GM21576 (cell line): ENCODE data around the gene RNGTT.
"Not testable (repeated sequence)": the region's sequence is repeated elsewhere in the genome, so short reads cannot be mapped to it uniquely, and the experiment has no call there.

ENCODE experiments used
- ATAC-seq: cut with Tn5 transposase; IDR thresholded peaks from one replicate; pipeline ENCODE4 v1.9.1; 2021; ENCODE audit warnings: mild to moderate bottlenecking, moderate library complexity; ENCODE audit not compliant: unreplicated experiment

RNGTT gene

DNA sequence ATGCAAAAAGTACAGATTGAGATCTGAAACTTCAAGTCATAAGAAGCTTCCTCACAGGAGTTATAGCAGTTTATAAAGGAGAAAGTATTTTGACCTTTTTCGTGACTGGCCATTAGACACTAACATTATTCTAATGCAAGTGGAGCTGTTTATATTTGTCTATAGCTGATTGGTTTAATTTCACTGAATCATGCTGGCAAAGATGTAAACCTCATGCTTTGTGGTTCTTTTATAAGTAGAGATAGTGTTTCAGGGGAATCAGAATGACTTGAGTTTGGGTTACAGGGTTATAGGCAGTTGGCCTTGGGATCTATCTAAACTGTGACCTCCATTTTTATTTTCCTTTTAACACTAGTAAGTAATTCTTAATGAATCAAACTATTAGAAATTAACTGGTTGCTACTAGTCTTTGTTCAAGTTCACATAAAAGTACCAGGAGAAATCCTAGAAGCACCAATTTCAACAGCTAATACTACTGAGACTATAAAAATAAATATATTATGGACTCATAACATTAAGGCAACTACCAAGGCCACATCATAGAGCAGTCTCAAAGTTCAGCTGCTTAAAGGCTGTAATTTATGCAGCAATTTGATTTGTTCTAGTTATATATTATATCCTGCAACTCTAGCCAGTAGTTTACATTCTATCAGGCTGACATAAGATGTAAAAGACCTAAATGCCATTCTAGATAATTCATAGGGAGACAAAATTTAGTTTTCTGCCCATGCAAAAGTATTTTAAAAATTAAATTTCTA lies 94.0 kb downstream of the RNGTT start:
- ATAC-seq: no peak

DNA sequence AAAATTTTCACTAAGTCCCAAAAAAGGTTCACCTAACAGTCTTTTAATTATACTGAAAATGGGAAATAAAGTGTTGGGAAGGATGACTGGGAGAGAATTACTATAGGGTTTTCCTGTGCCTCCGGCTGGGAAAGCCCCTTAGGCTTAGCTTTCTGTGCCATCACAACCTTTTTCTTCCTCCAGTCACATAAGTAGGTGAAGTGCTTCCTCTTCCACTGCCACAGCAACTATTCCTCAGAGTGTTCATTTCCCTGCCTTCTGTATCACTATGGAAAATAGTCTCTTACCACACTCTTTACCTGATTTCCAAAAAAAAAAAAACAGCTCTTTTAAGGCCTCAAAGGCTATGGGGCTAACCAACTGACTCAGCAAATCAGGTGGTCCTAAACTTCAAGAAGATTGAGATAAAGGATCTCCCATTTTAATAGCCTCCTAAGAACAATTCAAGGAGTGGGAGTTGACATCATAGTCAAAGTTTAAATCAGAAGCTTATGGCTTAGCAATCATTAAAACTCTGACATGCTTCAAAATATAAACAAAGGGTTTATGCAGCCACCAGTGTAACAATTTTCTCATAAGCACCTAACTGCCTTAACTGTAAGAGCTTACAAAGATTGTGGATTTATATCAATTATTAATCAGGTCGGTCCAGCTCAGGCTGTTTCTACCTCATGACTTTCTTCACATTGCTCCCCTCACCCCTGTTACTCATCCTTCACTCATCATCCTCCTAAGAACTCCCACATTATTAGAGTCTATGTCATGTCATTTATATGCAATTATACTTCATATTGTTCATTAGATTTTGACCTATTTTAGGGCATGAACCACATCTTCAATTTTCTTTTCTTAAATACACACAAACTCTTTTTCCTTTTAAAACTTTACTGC lies 95.3 kb downstream of the RNGTT start:
- no peak for ATAC-seq

DNA sequence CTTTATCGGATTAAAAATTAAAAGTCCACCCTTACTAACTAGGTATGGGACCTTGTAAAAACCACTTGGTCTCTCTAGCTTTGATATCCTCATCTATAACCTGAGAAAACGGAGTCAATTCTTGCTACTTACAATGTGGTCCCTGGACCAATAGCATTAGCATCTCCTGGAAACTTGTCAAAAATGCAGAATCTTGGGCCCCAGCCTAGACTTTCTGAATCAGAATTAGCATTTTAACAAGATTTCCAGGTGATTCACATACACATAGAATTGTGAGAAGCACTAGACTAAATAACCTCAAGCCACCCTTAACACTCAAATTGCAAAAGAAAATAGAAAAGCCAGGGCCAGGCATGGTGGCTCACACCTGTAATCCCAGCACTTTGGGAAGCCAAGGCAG lies 96.6 kb downstream of the RNGTT start:
- ATAC-seq: no peak

DNA sequence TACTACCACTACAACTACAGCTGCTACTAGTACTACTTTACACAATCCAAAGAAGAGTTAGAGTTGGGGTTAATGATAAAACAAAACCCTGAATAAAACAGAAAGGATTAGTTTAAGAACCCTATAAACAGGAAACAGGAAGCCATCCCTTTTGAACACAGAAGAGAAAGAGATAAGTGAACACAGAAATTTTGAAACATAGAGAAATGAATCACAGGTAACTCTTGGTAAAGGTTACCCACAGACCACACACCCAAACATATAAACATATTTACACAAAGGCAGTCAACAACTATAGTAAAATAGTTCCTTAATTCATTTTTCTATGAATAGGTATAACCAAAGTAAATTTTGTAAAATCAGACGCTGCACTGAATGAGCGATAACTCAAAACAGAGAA lies 98.1 kb downstream of the RNGTT start:
- ATAC-seq: no peak

DNA sequence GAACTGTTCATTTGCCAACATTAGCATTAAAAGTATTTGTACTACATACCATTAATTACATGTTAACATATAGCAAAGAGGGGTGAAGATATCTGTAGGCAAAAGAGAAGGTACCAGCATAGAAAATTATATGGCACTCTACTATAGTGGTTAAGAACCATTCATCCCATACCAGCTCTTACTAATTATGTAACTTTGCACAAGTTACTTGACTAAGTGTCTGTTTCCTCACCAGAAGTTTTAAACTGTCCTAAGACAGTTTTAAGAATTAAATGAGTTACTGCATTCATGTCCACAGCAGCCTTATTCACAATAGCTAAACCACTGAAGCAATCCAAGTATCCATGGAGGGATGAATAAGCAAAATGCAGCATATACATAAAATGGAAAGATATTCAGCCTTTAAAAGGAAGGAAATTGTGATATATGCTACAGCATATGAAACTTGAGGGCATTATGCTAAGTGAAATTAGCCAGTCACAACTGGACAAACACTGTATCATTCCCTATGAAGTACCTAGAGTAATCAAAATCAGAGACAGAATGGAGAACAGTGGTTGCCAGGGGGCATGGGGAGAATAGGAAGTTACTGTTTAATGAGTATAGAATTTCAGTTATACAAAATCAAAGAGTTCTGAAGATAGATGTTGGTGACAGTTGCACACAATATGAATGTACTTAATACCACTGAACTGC lies 98.9 kb downstream of the RNGTT start:
- ATAC-seq: no peak

DNA sequence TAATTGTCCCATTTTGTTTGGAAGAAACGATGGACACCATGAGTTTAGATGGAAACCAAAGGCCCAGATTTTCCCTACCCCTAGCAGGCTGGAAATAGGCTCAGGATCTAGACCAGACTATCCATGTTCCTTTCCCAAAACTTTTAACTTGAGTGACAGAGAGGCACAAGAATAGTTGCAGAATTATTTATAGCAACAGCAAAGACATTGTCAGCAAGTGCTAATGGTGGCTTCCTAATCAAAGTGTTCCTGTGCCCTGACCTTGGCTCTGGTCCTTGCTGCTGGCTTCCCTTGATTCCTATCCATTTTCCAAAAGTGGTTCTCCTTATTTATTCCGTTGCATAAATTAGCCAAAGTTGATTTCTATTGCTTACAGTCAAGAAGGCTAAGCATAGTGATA lies 103.1 kb downstream of the RNGTT start:
- ATAC-seq: no peak

DNA sequence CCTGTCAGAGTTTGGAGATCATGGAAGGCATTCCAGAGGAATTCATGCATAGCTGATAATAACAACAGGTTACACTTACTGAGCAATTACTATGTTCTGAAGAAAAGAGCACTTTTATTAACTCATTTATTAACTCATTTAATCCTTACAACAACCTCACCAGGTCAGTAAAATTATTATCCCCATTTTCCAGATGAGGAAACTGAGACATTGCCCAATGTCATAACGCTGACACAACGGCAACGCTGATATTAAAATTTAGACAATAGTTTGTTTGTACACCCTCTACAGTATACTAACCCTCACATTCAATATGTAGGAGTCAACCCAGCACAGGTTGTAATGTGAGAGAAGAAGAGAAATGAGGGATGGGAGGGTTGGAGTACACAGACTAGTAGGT lies 105.0 kb downstream of the RNGTT start:
- no peak for ATAC-seq

DNA sequence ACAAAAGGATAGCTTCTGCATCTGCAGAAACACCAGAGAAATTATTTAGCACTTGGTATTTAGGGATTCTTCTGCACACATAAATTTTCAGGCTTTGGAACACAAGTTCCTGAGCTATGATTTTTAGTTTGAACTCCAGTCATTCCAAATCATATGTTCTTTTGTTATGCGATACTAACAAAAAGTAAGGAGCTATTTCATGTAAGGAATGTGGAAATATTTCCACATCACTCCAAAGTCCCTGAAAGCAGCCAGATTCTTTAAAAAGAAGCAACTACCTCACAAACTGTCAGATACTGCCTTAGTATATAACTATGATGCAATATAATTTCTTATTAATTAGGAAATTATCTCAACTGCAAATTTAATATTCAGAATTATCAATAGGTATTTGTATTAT lies 106.9 kb downstream of the RNGTT start:
- no peak for ATAC-seq

DNA sequence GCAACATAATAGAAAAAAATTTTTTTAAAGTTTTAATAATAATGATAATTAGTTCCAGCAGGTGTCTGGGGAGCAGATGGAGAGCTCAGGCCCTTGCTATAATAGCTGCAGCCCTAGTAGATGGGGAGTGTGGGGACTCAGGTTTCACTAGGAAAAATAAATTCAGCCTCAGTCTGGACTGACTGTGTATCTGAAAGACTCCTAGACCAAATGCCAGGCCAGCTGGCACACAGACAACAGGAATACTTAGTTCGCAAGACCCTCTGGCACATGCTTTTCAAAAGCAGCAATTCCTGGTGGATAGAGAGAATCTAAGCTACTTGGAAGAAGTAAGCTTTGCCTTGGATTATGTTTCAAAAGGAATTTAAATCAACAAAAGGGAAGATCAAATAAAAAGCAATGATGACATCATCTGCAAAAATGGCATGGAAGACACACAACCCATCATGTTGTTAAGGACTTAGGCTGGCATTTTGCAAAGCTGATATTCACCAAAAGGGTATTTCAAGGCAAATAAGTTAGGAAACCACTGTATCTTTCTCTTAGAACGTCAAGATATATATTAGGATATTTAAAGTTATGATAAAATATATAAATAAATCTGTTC lies 107.8 kb downstream of the RNGTT start:
- ATAC-seq: no peak

DNA sequence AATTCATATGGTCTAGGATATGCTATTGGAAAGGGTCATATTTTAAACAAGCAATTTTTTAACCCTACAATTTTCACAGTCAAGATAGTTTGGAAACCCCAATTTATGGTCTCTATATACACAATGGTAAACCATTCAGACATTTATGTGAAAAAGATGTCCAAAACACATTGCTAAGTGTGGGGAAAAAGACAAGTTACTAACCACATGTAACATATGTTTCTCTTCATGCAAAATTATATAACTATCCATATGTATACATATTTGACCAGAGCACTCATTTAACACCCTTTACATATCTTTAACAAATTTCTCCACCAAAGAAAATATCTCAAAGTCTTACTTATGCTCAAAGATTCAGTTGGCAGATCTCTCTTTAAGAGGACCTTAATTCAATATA lies 110.6 kb downstream of the RNGTT start:
- no peak for ATAC-seq

DNA sequence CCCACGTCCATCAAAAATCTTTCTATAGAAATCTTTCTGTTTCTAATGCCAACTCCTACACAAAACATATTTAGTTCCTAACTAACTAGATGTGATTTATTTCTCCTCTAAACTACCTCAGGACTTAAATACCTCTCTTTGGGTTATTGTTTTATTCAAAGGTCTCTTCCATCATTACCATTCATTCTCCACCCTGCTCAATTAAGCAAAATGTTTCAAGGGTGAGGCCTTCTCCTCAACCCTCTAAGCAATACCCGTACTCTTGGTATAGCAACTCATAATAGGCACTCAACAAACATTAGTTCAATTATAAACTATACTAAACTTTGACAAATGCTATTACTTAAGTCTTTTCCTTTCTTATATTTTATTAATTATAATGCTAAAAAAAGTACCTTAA lies 111.4 kb downstream of the RNGTT start:
- no peak for ATAC-seq

DNA sequence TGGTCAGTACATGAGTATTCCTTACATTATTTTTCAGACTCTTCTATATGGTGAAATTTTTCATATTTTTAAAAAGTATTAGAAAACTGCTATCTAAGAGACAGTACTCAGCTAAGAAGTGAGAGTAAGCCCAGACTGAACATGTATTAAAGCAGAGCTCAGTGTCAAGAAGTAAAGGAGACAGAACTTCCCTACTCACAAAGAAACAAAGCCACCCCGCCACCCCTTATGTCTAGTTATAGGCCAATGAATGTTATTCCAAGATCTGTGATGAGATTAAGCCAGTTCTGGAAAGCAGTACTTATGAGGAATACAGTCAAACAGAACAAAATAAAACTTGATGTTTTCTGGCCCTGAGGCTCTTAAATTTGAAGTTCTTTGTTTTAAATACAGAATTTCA lies 114.5 kb downstream of the RNGTT start:
- no peak for ATAC-seq

DNA sequence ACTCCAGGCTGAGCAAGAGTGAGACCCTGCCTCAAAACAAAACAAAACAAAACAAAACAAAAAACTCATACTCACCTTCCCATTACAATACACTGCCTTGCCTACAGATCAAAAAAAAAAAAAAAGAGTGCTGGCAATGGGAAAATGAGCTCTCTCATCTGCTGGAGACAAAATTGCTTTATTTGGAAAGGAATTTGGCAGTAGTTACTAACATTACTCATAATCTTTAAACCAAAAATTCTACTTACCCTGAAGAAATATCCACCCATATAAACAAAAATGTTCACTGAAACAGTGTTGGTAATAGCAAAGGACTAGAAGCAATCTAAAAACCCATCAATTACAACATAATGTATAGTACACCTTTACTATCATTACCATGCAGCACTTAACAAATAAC lies 120.4 kb downstream of the RNGTT start:
- ATAC-seq: no peak

DNA sequence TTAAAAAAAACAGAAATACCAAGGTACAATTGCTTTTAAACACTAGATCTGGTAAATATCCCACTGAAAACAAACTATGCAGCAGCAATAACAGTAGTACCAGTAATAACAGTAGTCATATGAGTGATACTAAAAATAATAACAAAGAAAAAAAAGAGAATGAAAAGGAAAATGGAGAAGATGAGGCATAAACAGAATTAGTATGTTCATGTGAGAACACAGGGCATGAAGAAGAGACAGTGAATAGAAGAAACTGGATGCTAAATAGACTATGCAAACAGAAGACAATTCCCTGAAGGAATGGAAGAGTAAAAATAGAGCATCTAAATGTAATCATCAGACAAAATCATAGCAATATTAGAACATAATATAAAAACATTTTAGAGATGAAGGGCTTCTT lies 121.1 kb downstream of the RNGTT start:
- ATAC-seq: no peak

DNA sequence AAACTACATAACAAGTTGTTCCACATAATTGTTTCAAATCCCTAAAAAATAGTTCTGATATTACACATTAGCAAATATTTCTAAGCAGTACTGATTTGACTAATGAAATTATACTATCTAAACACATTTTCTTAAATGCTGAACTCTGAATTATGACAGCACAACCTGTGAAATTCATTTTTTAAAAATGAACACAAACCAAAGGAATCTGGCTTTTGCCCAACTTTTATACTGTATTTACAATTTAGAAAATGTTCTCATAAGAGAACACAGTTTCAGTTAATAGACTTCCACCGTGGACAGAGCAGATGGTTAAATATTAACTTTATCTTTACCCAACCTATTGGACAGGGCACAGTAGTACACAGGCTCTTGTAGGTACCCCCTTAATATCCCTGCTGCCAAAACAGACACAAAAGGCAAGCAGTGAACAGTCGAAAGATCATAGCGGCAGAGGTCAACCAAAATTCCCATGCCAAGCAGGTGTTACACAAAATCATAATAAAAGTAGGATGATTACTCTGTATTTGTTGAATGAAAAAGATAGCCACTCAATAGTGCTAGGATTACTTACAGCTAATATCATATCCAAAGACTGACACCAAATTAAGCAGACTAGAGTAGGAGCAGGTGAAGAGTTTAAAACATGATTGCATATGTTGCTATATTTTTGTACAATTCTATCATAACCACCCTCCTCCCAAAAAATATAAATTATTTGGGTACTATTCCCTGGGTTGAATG lies 122.5 kb downstream of the RNGTT start:
- no peak for ATAC-seq

DNA sequence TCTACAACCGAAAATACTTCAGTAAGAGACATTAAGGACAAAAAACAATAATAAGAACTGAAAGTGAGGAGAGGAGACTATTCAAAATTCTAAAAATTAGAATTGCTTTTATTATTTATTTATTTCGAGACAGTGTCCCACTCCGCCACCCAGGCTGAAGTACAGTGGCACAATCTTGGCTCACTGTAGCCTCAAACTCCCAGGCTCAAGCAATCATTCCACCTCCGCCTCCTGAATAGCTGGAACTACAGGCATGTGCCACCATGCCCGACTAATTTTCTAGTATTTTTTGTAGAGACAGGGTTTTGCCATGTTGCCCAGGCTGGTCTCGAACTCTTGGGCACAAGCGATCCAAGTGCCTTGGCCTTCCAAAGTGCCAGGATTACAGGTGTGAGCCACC lies 123.1 kb downstream of the RNGTT start:
- no peak for ATAC-seq

DNA sequence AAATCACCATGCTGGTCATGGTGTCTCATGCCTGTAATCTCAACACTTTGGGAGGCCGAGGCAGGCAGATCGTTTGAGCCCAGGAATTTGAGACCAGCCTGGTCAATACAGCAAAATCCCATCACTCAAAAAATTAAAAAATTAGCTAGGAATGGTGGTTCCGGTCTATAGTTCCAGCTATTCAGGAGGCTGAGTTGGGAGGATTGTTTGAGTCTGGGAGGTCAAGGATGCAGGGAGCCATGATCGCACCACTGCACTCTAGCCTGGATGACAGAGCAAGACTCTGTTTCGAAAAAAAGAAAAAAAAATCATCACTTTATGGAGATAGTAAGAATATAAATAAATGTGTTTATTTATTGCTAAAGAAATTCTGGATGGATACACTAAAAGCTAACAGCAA lies 124.1 kb downstream of the RNGTT start:
- no peak for ATAC-seq

DNA sequence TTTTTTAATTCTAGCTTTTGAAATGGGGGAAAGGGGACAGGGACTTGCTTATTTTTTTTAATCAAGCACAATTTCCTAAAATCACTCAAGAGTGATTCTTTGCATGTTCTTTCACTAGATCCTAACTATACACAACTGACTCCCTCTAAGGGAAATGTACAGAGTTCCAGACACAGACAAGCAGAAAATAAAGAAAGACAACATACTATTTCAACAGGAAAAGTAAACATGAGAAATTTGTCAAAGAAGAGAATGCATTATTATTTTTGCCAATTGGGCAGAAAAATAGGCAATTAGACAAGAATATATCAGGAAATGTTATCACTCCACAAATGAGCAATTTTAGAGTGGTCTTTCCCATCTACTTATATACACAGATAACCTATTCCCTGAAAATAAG lies 128.2 kb downstream of the RNGTT start:
- ATAC-seq: no peak

DNA sequence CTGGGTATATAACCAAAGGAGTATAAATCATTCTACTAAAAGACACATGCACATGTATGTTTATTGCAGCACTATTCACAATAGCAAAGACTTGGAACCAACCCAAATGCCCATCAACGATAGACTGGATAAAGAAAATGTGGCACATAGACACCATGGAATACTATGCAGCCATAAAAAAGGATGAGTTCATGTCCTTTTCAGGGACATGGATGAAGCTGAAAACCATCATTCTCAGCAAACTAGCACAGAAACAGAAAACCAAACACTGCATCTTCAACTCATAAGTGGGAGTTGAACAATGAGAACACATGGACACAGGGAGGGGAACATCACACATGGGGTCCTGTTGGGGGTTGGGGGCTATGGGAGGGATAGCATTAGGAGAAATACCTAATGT lies 130.3 kb downstream of the RNGTT start:
- ATAC-seq: not testable (repeated sequence)

DNA sequence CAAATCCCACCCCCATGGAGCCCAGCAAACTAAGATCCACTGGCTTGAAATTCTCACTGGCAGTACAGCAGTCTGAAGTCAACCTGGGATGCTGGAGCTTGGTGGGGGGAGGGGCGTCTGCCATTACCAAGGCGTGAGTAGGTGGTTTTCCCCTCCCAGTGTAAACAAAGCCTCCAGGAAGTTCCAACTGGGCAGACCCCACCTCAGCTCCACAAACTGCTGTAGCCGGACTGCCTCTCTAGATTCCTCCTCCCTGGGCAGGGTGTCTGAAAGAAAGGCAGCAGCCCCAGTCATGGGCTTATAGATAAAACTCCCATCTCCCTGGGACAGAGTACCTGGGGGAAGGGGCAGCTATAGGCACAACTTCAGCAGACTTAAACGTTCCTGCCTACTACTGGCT lies 135.8 kb downstream of the RNGTT start:
- ATAC-seq: not testable (repeated sequence)

DNA sequence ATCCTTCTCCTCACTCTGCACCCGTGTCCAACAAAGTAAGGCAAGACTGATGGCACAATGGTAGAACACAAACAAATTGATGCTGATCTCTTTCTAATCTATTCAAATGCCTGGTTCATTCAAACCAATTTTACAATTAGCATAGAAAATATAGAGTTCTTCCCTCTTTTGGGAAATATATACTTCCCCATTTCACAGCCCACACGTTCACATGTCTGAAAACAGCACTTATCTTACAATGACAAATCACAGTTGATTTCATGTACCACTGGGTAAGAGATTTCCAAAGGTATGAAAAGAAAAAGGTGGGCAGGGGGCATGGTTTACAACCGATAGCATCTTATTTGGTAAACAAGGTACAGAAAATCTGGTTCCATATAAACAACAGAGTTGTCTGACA lies 137.6 kb downstream of the RNGTT start:
- ATAC-seq: no peak
